Measurements from ENCODE around the gene PLAAT3. TPM values are rescaled to one million over a fixed set of nuclear protein-coding genes. Genes with fewer than 3 reads are reported as not detected.
"Not testable (repeated sequence)": the region's sequence is repeated elsewhere in the genome, so short reads cannot be mapped to it uniquely, and the experiment has no call there.

PLAAT3 gene
- total RNA-seq, 1 donor = 9.0 TPM

DNA sequence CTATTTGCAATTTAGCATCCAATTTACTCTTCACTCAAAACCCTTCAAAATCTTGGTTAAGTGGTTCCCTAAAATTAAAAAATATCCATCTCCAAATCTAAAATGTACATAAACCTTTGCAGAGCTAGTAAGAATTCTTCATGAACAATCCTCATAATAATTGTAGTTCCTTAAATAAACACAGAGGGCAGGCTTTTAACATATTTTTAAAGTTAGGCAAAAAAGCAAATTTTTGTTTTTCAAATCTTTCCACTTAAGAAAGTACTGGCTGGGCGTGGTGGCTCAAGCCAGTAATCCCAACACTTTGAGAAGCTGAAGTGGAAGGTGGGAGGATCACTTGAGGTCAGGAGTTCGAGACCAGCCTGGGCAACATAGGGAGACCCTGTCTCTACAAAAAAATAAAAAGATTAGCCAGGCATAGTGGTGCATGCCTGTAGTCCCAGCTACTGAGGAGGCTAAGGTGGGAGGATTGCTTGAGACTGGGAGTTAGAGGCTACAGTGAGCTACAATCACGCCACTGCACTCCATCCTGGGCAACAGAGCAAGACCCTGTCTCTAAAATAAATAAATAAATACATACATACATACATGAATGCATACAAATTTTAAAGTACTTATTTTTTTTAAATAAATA is 25.1 kb upstream of the PLAAT3 start:
- peak; percentile 74 for DNase-seq (ENCODE audit: low read depth)
- no peak overlapping the region for H3K4me3 ChIP-seq (ENCODE audit: low read depth, low read length)
- TF ChIP-seq, protein P1, sequence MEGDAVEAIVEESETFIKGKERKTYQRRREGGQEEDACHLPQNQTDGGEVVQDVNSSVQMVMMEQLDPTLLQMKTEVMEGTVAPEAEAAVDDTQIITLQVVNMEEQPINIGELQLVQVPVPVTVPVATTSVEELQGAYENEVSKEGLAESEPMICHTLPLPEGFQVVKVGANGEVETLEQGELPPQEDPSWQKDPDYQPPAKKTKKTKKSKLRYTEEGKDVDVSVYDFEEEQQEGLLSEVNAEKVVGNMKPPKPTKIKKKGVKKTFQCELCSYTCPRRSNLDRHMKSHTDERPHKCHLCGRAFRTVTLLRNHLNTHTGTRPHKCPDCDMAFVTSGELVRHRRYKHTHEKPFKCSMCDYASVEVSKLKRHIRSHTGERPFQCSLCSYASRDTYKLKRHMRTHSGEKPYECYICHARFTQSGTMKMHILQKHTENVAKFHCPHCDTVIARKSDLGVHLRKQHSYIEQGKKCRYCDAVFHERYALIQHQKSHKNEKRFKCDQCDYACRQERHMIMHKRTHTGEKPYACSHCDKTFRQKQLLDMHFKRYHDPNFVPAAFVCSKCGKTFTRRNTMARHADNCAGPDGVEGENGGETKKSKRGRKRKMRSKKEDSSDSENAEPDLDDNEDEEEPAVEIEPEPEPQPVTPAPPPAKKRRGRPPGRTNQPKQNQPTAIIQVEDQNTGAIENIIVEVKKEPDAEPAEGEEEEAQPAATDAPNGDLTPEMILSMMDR (IDR thresholded peaks at IDR 0.05; ENCODE audit: insufficient read depth, low read length) = peak; percentile 41

DNA sequence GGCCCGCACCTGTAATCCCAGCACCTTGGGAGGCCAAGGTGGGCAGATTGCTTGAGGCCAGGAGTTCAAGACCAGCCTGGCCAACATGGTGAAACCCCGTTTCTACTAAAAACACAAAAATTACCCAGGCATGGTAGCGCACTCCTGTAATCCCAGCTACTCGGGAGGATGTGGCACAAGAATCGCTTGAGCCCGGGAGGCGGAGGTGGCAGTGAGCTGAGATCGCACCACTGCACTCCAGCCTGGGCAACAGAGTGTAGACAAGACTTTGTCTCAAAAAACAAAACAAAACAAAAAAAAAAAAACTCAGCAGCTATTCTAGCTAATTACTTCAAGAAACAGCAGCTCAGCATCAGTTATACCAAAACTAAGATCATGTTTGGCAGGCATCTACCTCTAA is 24.2 kb upstream of the PLAAT3 start:
- H3K4me3 ChIP-seq (ENCODE audit: low read depth, low read length); DNase-seq (ENCODE audit: low read depth): not testable (repeated sequence)

DNA sequence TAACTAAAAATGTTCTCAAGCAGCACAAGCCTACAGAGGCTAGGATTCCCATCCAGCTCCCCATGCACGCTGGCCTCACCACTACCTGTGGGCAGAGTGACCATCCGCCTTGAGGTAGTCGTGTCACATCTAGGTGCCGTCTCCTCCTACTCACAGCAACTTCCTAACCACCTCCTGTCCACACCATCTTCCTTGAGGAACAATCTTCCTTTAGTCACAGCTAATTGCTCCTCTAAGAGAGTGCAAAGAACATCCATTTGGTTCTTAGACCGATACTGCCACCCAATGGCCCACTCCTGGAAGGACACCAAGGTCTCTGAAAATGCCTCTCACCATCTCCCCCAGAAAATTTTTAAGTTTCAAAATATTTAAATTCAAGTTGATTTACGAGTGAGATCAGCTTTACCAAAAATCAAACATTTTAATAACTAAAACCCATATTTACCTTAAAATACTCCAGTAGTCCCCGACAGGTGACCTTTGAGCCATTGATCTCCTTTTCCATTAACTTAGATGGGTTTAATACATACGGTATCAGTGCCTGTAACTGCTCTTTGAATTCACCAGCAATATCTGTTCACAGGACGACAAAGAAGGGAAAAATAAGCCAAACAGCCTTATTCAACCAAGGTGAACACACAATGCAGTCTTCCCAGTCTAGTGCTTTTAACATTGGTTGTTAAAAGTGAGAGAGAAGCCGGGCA is 21.7 kb upstream of the PLAAT3 start:
- DNase-seq (ENCODE audit: low read depth) = peak; percentile 76

DNA sequence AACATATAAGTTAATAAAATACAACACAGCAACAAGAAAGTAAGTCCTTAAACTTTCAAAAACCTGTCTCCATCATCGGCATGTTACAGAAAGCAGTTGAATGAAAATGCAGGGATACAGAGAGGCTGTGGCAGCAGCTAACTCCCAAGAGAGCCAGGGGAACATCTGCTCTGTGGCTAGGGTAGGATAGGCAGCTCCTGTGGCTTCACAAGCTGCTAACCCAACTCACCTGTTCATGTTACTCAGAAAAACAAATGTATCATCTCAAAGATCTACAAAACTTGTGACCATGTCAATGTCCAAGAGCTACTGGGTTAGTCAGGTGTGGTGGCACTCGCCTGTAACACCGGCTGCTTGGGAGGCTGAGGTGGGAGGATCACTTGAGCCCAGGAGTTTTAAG is 15.2 kb upstream of the PLAAT3 start:
- TF ChIP-seq, protein P1 (IDR thresholded peaks at IDR 0.05; ENCODE audit: insufficient read depth, low read length) = no peak
- no peak for DNase-seq (ENCODE audit: low read depth)
- H3K4me3 ChIP-seq (ENCODE audit: low read depth, low read length) = no peak overlapping the region

More for the DNA sequence above, 21.7 kb upstream of the PLAAT3 start:
- H3K4me3 ChIP-seq (ENCODE audit: low read depth, low read length) = no peak overlapping the region
- TF ChIP-seq, protein P1 (IDR thresholded peaks at IDR 0.05; ENCODE audit: insufficient read depth, low read length) = peak; percentile 81

DNA sequence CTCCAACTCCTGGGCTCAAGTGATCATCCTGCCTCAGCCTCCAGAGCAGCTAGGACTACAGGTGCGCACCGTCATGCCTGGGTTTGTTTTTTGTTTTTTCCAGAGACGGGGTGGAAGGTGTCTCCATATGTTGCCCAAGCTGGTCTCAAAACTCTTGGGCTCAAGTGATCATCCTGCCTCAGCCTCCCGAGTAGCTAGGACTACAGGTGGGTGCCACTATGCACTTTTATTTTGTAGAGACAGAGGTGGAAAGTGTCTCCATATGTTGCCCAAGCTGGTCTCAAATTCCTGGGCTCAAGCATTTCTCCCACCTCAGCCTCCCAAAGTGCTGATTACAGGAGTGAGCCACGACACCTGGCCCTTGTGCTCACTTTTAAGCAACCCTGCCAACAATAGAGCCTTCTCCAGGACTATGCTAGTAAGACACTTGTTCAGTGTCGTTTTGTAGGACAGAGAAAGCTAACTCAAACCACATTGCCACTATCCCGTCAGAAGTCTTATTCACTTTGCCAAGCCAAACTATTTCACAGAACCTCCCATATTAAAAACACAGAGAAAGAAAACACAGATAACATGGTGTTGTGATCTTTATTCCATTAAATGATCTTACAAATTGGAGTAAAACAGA is 9.4 kb upstream of the PLAAT3 start:
- TF ChIP-seq, protein P1 (IDR thresholded peaks at IDR 0.05; ENCODE audit: insufficient read depth, low read length) = no peak
- DNase-seq (ENCODE audit: low read depth) = no peak
- no peak overlapping the region for H3K4me3 ChIP-seq (ENCODE audit: low read depth, low read length)

DNA sequence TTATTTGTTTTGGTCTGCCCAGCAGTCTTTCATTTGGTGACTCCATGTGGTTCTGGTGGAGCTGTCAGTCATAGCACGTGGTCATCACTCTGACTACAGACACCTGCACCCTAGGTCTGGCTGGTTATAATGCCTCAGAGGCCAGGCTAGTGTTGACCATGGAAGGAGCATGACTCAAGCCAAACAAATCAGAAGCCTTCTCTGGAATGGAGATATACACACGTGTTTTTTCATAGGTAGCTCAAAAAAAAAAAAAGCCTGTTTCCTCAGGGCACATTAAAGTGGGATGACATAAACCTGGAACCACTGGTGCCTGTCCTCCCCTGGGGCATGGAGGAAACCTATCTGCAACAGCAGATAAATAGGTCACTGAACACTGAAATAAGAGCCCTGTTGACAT is 8.1 kb upstream of the PLAAT3 start:
- TF ChIP-seq, protein P1 (IDR thresholded peaks at IDR 0.05; ENCODE audit: insufficient read depth, low read length) = no peak
- no peak for DNase-seq (ENCODE audit: low read depth)
- H3K4me3 ChIP-seq (ENCODE audit: low read depth, low read length) = no peak overlapping the region

DNA sequence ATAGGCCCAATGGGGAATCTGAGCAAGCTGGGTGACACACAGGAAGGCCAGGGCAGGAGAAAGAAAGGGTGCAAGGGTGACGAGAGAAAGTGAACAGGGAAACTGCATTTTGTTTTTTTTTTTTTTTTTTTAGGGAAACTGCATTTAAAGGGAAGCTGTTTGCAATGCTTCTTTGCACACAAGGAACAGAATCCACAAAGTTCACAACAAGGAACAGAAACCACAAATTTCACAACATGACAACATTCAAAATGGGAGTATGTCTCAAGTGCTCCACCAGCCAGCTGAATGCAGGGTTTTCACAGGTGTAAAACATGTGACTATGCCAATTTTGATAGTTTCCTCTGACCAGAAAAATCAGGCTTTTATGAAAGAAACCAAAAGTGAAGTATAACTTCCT is 6.8 kb upstream of the PLAAT3 start:
- no peak for DNase-seq (ENCODE audit: low read depth)
- H3K4me3 ChIP-seq (ENCODE audit: low read depth, low read length) = no peak overlapping the region
- TF ChIP-seq, protein P1 (IDR thresholded peaks at IDR 0.05; ENCODE audit: insufficient read depth, low read length) = no peak

Measured in fibroblast of the aortic adventitia (primary cell).